ENCODE data around the gene CHD1.
"Not testable (repeated sequence)": the region's sequence is repeated elsewhere in the genome, so short reads cannot be mapped to it uniquely, and the experiment has no call there.

Gene CHD1

GRCh38 chr5:98928873-98929709, at the start of gene CHD1:
CHD1 (minus strand) TSS chr5:98929007; CDS start chr5:98926386, 2,621 bp downstream.
- FAIRE-seq: no peak

- no peak for FAIRE-seq
These were observed 49.7 kb upstream of the CHD1 start for GRCh38 chr5:98978528-98978927.

GRCh38 chr5:98977723-98978122, 48.9 kb upstream of the CHD1 start:
- no peak for FAIRE-seq

- FAIRE-seq: no peak
These were observed 47.0 kb upstream of the CHD1 start for GRCh38 chr5:98975682-98976407.

GRCh38 chr5:98975223-98975622, 46.4 kb upstream of the CHD1 start:
- no peak for FAIRE-seq

GRCh38 chr5:98969400-98969799, 40.6 kb upstream of the CHD1 start:
- no peak for FAIRE-seq

- FAIRE-seq: no peak
These were observed 39.3 kb upstream of the CHD1 start for GRCh38 chr5:98968056-98968564.

- no peak for FAIRE-seq
These were observed 36.4 kb upstream of the CHD1 start for GRCh38 chr5:98965226-98965625.

GRCh38 chr5:98964621-98965020, 35.8 kb upstream of the CHD1 start:
- FAIRE-seq: no peak

- FAIRE-seq: no peak
These were observed 34.2 kb upstream of the CHD1 start for GRCh38 chr5:98963019-98963418.

GRCh38 chr5:98962587-98962986, 33.8 kb upstream of the CHD1 start:
- FAIRE-seq: no peak

- no peak for FAIRE-seq
These were observed 33.0 kb upstream of the CHD1 start for GRCh38 chr5:98961665-98962344.

GRCh38 chr5:98957307-98957706, 28.5 kb upstream of the CHD1 start:
- FAIRE-seq: no peak

- FAIRE-seq: not testable (repeated sequence)
These were observed 27.1 kb upstream of the CHD1 start for GRCh38 chr5:98955888-98956287.

GRCh38 chr5:98955471-98955870, 26.7 kb upstream of the CHD1 start:
- FAIRE-seq: not testable (repeated sequence)

GRCh38 chr5:98954392-98955028, 25.7 kb upstream of the CHD1 start:
- FAIRE-seq: no peak

- no peak for FAIRE-seq
These were observed 14.0 kb upstream of the CHD1 start for GRCh38 chr5:98942847-98943246.

GRCh38 chr5:98941131-98941883, 12.5 kb upstream of the CHD1 start:
- FAIRE-seq: no peak

GRCh38 chr5:98940581-98940980, 11.8 kb upstream of the CHD1 start:
- no peak for FAIRE-seq

- no peak for FAIRE-seq
These were observed 9.7 kb upstream of the CHD1 start for GRCh38 chr5:98938464-98938863.

- no peak for FAIRE-seq
These were observed 8.3 kb upstream of the CHD1 start for GRCh38 chr5:98936948-98937715.

Measured in G401.6 (cell line).